Measurements from ENCODE around the gene KCNN4.
A peak's percentile ranks its signal among the peaks of the same experiment; 100 is the strongest.

KCNN4 gene

GRCh38 chr19:43786665-43787064, 5.9 kb upstream of the KCNN4 start:
- Histone ChIP-seq H3K27me3 (ENCODE audit: low read length) (no peaks in the 10 kb centered on the region), H3K4me2 (ENCODE audit: low read depth, low read length, poor library complexity, severe bottlenecking) (no peak overlapping the region), H3K9ac (ENCODE audit: low read length) (no peak overlapping the region), H3K9me2 (replicated peaks; ENCODE audit: insufficient read depth, low read length) (no peaks in the 10 kb centered on the region), H3F3A (ENCODE audit: insufficient read depth) (peaks cover 20% of the 10 kb centered on the region), H3K36me3 (ENCODE audit: low read length) (no peaks in the 10 kb centered on the region), H3K4me3 (ENCODE audit: insufficient read depth, low read length, poor library complexity, severe bottlenecking) (no peak overlapping the region), H2AFZ (ENCODE audit: low read depth, low read length, severe bottlenecking) (no peak overlapping the region), H3K9me3 (ENCODE audit: insufficient read depth, low read length) (no peaks in the 10 kb centered on the region), H3K27ac (ENCODE audit: low read depth, low read length) (no peak overlapping the region), H4K20me1 (ENCODE audit: low read depth, low read length) (no peaks in the 10 kb centered on the region), H3K79me2 (ENCODE audit: insufficient read depth, low read length) (no peaks in the 10 kb centered on the region)
- TF ChIP-seq EZH2phosphoT487 (conservative IDR thresholded peaks at IDR 0.05; ENCODE audit: low read length), result no peak
- TF ChIP-seq, protein P1, sequence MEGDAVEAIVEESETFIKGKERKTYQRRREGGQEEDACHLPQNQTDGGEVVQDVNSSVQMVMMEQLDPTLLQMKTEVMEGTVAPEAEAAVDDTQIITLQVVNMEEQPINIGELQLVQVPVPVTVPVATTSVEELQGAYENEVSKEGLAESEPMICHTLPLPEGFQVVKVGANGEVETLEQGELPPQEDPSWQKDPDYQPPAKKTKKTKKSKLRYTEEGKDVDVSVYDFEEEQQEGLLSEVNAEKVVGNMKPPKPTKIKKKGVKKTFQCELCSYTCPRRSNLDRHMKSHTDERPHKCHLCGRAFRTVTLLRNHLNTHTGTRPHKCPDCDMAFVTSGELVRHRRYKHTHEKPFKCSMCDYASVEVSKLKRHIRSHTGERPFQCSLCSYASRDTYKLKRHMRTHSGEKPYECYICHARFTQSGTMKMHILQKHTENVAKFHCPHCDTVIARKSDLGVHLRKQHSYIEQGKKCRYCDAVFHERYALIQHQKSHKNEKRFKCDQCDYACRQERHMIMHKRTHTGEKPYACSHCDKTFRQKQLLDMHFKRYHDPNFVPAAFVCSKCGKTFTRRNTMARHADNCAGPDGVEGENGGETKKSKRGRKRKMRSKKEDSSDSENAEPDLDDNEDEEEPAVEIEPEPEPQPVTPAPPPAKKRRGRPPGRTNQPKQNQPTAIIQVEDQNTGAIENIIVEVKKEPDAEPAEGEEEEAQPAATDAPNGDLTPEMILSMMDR (IDR thresholded peaks at IDR 0.05; ENCODE audit: insufficient read depth, low read length, poor library complexity, severe bottlenecking), result no peak

DNA sequence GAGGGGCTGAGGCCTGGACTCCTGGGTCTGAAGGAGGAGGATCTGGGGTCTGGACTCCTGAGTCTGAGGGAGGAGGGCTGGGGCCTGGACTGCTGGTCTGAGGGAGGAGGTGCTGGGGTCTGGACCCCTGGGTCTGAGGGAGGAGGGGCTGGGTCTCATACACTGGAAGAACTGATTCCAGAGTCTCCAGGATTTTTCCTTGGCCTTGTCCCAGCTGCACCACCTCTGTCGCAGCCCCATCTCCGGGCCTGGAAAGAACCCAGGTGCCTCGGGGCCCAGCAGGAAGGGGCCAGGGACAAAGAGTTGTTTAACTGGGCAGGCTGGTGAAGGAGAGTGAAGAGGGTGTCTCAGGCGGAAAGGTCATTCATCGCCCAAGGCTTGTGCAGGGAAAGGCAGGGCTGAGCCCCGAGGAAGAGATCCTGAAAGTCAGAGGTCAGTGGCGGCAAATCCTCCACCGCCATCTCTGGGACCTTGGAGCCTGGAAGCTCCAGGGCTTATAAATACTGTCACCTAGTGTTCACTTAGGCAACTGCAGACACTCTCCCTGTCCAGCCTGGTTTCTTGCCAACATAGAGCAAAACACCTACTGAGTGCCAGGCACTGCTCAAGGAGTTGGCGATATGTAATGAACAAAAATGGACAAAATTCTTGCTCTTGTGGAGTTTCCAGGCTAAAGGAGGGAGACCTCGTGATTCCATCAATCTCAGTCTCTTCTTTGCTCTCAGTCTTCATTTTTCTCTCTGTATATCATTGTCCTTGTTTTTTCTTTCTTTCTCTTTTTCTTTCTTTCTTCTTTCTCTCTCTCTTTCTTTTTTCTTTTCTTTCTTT, 4.4 kb upstream of the KCNN4 start:
- Histone ChIP-seq H3K9ac (ENCODE audit: low read length) (peak overlapping the region; percentile 79), H3K4me3 (ENCODE audit: insufficient read depth, low read length, poor library complexity, severe bottlenecking) (no peak overlapping the region)

GRCh38 chr19:43784241-43784980, 3.6 kb upstream of the KCNN4 start:
- Histone ChIP-seq H4K20me1 (ENCODE audit: low read depth, low read length) (no peaks in the 10 kb centered on the region), H3K9me3 (ENCODE audit: insufficient read depth, low read length) (no peaks in the 10 kb centered on the region), H3K27me3 (ENCODE audit: low read length) (no peaks in the 10 kb centered on the region), H3K36me3 (ENCODE audit: low read length) (no peaks in the 10 kb centered on the region), H3K4me3 (ENCODE audit: insufficient read depth, low read length, poor library complexity, severe bottlenecking) (peak overlapping the region; percentile 41), H3K4me2 (ENCODE audit: low read depth, low read length, poor library complexity, severe bottlenecking) (peak overlapping the region; percentile 96), H3K9ac (ENCODE audit: low read length) (peak overlapping the region; percentile 79), H3K79me2 (ENCODE audit: insufficient read depth, low read length) (peaks cover 18% of the 10 kb centered on the region), H2AFZ (ENCODE audit: low read depth, low read length, severe bottlenecking) (peak overlapping the region; percentile 34), H3F3A (ENCODE audit: insufficient read depth) (peaks cover 26% of the 10 kb centered on the region), H3K9me2 (replicated peaks; ENCODE audit: insufficient read depth, low read length) (no peaks in the 10 kb centered on the region), H3K27ac (ENCODE audit: low read depth, low read length) (peak overlapping the region; percentile 97)
- TF ChIP-seq, protein P1 (IDR thresholded peaks at IDR 0.05; ENCODE audit: insufficient read depth, low read length, poor library complexity, severe bottlenecking), result no peak
- no peak for TF ChIP-seq EZH2phosphoT487 (conservative IDR thresholded peaks at IDR 0.05; ENCODE audit: low read length)

More for the DNA sequence above, 4.4 kb upstream of the KCNN4 start:
- Histone ChIP-seq H3K27me3 (ENCODE audit: low read length) (no peaks in the 10 kb centered on the region), H3K79me2 (ENCODE audit: insufficient read depth, low read length) (peaks cover 10% of the 10 kb centered on the region), H3K36me3 (ENCODE audit: low read length) (no peaks in the 10 kb centered on the region), H3F3A (ENCODE audit: insufficient read depth) (peaks cover 26% of the 10 kb centered on the region), H3K9me3 (ENCODE audit: insufficient read depth, low read length) (no peaks in the 10 kb centered on the region), H2AFZ (ENCODE audit: low read depth, low read length, severe bottlenecking) (peak overlapping the region; percentile 84), H4K20me1 (ENCODE audit: low read depth, low read length) (no peaks in the 10 kb centered on the region), H3K4me2 (ENCODE audit: low read depth, low read length, poor library complexity, severe bottlenecking) (peak overlapping the region; percentile 96), H3K9me2 (replicated peaks; ENCODE audit: insufficient read depth, low read length) (no peaks in the 10 kb centered on the region), H3K27ac (ENCODE audit: low read depth, low read length) (peak overlapping the region; percentile 97)
- TF ChIP-seq, protein P1 (IDR thresholded peaks at IDR 0.05; ENCODE audit: insufficient read depth, low read length, poor library complexity, severe bottlenecking), result peak; percentile 90
- no peak for TF ChIP-seq EZH2phosphoT487 (conservative IDR thresholded peaks at IDR 0.05; ENCODE audit: low read length)
